GM19372 (cell line): ENCODE data around the gene FH.

Source experiments
- ATAC-seq: cut with Tn5 transposase; IDR thresholded peaks from one replicate; pipeline ENCODE4 v1.9.1; 2021; ENCODE audit warnings: mild to moderate bottlenecking, low read depth, moderate library complexity; ENCODE audit not compliant: unreplicated experiment

The FH gene

GRCh38 chr1:241460098-241460873, 59.3 kb downstream of the FH start:
- no peak for ATAC-seq

GRCh38 chr1:241459186-241459802, 60.3 kb downstream of the FH start:
- ATAC-seq: no peak

- ATAC-seq: no peak
Measured at GRCh38 chr1:241457421-241457820, 62.1 kb downstream of the FH start.

GRCh38 chr1:241456743-241457142, 62.8 kb downstream of the FH start:
- no peak for ATAC-seq

GRCh38 chr1:241453732-241454131, 65.8 kb downstream of the FH start:
- no peak for ATAC-seq

- ATAC-seq: no peak
Measured at GRCh38 chr1:241451956-241452355, 67.6 kb downstream of the FH start.
